NK-92 (cell line): ENCODE measurements around the gene MAST4.

Source experiments
- DNase-seq: peaks from one replicate; lab custom pipeline; 2025; ENCODE audit not compliant: unreplicated experiment; lab: John Stamatoyannopoulos, UW

The MAST4 gene

DNA sequence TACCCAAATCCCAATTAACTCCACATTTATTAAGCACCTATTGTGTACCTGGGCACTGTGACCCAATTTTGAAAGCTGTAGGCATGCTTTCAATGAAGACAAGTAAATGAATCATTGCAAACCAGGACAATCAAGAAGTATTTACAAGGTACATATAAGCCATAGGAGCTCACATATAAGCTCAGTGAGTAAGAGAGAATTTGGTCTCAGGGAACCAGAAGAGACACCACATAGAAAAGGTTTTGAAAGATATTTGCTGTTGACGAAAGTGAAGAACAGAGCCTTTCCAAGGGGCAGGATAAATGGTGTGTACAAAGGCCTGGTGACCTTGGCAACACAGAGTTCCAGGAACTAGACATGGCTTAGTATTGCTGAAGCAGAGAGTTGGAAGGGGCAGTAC lies 412.8 kb downstream of the MAST4 start:
- DNase-seq = no peak

DNA sequence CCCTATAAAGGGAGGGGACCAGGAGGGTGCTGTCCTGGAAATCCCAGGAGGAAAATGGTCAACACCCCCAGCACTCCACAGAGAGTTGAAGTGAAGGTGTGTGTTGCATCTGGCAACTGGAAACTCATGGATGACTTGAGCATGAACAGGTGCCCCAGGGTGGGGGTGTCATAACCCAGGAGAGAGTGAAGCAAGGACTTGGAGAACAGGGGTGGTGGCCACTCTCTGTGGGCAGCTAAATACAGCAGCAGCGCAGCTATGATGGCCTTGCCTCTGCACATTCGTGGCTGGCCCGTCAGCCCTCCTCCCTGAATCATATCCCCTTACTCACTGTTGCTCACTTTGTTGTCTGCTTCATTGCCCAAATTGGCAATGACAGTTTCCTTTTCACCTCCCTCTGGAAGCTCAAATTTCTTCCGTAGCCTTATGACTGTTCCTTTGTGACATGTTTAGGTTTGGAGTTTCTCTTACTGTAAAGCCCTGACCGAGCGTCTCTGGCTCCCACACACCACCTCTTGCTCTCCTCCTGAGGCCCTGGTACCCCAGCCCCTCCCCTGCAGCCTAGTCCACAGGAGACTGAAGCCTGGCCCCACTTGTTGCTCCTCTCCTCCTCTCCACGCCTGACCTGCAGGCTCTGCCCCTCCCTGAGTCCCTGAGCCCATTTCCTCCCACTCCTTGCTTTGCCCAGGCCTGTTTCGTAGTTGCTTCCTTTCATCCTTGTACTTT lies 414.7 kb downstream of the MAST4 start:
- DNase-seq = no peak

DNA sequence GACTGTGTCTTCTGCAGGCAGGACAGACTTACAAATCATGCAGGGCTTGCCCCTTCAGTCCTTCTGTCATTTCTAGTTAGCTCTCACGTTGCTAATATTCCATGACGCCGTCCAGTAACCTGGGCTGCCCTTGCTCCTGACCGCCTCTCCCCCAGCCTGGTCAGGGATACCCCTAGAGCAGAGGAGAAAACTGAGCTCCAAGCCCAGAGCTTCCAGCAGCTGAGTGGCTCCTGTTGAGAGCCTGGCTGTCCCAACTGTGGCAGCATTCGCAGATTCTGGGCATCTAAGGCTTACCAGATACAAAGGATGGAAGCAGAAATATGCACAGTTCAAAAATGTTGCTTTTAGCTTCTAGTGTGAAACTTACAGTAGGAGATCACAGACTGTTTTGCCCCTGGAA lies 415.2 kb downstream of the MAST4 start:
- no peak for DNase-seq

DNA sequence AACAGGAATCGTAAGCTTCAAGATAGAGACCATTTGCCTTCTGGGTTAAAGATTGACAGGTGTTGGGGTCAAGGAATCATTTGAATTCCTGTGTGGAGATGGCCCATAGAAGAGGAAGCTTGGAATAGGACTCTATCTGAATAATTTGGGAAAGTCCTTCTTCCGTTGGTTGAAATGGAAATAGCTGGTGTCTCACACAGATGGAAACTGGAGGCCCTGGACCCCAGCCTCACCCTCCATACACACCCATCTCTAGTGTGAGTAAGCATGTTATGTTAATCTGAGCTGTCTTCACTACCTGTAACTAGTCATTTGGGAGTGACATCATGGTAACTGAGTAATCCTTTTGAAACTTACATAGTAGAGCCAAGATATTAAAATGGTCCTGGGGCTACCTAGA lies 416.0 kb downstream of the MAST4 start:
- DNase-seq = no peak

DNA sequence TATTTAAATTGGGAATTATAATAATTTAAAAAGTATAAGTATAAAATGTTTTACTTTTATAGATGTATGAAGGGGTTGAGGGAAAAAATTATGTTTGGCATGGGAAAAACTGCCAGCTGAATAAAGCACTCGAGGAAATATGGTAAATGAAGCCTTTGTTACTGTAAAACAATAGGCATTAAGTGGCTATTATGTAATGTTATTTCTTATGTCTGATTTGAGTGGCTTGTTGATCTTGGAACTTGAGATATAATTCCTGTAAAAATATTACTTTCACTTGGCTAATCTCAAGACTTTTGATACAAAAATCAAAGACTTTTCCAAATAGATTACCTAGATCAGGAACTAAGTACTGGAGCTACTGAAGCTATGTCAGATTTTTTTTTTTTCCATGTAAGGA lies 417.5 kb downstream of the MAST4 start:
- no peak for DNase-seq

DNA sequence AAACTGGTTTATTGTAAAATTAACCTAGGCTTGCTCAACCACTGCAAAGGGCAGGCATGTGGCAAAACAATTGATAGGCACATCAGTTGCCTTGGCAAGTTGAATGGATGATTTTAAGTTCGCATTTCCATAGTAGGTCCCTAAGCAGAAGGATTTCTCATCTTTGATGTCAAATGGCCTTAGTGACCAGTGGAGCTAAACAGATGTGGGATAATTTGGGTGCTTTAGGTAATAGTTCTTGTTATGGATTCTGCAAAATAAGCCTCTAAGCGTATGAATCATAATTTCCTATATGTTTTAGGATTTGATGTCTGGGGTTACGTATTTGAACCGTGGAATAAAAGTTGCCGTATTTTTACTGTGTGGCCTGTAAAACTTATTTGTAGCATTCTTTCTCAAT lies 418.0 kb downstream of the MAST4 start:
- DNase-seq = no peak

DNA sequence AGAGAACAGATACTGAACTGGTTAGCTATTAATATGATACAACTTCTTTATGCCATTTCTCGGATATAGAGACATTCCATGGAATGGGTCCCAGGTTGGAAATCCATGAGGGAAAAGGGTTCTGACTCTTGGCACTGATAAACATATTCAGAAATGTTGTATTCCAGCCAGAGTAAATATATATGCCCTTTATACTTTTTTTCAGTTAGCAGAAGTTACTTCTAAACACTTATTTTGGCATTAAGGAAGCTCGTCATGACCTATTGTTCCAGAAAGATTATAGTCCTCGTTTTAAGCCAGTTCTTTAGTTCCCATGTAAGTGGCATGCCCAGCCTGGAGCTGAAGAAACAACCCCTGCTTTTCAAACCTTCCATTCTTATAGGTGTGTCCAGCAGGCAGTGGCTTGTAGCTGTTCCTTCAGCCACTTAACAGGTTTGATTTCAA lies 418.8 kb downstream of the MAST4 start:
- DNase-seq = no peak

DNA sequence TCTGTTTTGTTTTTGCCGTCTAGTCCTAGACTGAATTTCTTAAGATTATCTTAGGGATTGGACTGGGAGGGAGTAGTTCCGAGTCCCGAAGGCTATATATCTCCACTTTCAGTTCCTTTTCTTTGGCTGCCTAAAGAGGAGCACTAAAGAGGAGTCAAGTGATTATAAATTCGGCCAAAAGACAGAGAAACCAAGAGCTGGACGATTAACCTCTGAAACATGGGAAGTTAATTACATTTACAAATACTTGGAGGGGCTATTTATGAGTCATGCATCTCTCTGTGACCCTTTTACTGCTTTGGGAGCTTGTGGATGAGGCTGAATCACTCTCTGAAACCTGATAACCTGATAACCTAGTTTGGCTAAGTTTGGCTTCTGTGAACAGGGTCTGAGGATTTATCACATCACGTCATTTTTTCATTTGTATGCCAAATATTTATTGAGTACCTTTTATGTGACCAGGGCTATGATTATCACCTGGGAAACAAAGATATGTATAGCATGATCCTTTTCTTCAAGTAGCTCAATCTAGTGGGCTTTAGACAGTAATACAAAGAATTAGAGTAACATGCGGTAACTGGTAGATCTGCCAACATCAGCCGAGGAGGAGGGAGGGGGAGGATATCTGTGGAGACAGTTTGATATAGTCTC lies 419.5 kb downstream of the MAST4 start:
- no peak for DNase-seq

DNA sequence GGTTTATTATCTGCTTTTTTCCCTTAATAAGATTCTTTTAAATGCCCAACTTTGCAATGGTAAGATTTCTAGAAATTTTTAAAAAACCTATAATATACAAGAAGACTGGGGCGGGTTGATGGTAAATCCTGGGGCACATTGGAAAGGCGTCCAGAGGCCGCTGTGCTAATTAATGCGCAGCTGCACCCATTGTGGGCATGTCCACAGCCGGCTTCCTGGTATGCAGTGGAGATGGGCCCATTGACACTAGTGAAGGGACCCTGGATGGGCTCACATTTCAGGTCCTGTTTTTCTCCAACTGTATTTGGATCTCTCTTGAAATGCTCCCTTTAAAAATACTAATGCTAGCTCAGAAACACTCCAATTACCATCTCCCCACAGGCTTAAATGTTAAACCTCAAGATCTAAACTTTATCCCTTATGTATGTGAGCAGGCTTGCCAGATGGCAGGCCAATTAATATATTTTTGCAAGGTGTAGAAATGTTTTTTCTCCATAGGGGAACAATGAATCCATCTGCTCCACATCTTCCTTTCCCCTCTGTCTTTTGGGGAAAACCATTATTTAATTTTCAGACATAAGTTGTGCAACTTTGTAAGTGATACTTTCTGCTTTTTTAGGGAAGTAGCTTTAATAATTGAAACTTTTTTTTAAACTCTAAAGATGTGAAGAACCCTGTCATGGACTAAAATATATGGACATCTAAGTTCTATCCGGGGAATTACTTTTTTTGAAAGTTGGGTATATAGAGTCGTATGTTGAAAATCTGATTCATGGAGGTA lies 423.1 kb downstream of the MAST4 start:
- no peak for DNase-seq

DNA sequence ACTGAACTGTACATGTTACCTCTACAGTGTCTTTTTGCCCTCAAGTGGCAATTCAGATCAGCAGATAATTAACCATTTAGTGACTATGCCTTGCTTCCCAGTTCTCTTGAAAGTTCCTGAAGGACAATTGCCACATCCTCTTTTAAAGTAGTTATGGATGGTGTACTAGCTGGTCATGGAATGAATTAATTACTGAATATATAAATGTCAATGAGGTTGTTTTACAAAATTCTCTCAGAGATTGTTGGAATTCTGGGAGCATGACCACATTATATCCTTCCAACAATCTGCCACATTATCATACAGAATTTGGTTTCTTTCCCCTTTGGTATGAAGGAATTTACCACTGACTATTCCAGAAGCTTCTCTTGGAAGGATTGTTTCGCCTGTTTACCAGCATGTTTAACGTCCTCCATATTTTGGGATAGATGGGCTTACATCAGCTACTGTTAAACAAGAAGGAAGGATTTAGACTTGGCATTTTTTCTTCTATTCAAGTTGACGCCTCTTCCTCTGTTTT lies 424.0 kb downstream of the MAST4 start:
- DNase-seq = no peak

DNA sequence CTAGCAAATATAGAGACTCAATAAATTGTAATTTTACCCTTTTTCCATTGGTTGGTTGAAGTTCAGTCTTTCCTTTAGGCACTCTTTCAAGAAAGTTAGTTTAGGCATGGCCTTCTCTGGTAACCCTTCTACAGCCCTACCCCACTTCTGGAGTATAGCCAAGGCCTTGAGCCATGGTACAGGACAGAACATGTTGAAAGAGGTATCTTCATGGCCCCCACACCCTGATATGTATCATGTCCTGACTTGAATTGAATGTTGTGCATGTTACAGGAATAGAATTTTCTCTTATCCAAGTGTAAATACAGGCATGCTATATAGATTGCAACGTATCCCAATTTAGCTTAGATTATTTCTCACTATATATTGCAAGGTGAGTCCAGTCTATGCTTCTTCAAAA lies 424.8 kb downstream of the MAST4 start:
- DNase-seq = no peak

DNA sequence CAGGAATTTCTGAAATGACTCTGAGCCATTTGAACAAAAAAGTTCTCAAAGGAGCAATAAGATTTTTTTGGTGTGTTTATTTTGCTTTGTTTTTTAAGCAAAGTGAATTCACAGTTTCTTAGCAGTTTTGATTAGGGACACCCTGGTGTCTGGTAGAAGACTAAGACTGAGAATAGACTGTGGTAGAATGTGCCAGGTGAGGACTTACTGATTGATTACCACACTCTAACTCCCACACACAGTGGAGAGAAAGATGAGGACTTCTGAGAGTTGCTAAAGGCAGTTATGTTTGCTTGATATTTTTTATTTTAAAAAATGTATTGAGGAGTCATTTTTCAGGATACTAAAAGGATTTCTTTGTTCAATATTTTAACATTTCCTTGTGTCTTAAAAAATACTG lies 425.3 kb downstream of the MAST4 start:
- no peak for DNase-seq

DNA sequence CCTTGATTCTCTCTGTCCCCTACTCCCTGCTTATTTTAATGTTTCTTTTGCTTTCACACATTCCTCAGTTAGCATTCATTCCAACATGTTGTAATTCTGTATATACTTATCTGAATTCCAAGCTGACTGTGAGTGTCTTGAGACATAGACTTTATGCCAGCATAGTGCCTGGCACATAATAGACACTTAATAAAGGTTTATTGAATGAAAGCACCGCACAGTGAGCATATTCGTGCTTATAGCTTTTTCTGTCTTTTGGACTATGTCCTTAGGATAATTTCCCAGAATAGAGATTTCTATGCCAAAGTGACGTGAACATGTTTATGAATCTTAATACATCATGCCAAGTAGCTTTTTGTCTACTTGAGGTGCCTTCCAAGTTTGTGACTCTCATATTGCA lies 425.8 kb downstream of the MAST4 start:
- DNase-seq = no peak

DNA sequence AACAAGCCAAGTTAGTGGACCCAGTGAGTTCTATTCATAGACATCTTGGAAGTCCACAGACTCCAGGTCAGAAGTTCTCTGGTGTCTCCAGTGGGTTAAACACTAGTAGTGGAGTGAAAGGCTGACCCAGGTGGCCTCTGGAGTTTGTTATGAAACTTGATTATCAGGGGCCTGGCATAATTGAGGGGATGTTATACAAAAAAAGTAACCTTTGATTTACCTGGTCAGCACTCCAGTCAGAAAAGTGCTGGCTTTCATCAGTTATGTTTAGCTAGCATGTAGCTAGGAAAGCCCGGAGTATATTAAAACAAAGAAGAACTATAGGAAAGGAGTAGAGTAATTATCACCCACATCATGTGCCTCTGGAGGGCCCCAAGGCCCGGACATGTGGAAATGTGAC lies 429.3 kb downstream of the MAST4 start:
- DNase-seq = no peak

DNA sequence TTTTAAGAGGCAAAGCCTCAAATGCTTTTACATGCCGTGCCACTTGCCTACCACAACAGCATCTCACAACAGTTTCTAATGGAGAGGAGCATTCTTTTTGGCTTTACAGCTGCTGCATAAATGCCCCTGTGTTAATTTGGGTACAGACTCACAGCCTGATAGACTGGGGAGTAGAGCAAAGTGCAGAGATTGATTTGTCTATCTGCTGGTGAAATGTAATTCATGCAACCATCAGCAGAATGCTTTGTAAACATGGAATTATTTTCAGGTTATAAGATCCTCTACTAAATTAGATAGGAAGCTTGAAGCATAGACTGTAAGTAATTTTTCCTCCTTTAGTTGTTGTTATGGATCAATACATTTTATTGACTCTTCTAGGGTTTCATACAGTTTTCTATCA lies 430.1 kb downstream of the MAST4 start:
- no peak for DNase-seq

DNA sequence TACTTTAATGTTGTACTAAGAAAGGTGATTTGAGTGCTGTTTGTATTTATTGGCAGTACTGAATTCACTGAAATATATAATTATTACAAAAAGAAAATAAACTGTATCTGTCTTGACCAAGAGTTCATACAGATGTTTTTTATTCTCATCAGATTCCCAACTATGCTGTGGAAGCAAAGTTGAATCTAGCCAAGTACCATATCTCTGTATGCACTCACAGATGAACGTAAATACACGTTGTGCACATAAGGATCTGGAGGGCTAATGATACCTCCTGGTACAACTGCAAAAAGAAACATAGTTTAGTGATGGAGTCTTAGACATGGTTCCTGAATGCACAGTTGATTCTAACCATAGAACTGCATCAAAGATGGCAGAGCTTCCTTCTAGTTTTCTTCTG lies 431.0 kb downstream of the MAST4 start:
- DNase-seq = no peak

DNA sequence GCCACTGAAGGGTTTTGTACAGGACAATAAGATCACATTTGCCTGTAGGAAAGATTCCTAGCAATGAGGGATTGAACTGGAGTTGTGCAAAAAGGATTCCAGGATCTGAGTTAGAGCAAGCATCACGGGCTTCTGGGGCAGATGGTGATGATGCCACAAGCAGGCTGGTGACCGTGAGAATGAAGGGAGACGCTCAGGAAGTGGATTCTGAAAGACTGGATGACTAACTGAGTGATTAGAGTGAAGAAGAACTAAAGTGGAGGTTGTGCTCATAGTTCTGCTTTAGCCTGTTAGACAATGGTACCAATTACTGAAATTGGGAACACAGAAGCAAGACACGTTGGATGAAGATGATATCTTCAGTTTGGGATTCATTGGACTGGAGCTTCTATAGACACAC lies 432.2 kb downstream of the MAST4 start:
- no peak for DNase-seq

DNA sequence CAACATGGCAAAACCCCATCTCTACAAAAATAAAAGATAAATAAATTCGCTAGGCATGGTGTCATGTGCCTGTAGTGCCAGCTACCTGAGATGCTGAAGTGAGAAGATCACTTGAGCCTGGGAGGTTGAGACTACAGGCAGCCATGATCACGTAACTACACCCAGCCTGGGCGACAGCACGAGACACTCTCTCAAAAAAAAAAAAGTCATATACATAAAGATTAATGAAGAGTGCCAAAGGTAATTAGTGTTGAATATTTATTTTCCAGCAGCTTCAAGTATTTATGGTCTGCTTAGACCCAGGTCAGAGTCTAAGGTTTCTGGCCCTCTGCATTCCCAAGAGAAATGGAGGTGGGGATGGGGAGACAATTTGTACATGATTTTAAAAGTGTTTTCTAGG lies 432.7 kb downstream of the MAST4 start:
- DNase-seq = no peak

DNA sequence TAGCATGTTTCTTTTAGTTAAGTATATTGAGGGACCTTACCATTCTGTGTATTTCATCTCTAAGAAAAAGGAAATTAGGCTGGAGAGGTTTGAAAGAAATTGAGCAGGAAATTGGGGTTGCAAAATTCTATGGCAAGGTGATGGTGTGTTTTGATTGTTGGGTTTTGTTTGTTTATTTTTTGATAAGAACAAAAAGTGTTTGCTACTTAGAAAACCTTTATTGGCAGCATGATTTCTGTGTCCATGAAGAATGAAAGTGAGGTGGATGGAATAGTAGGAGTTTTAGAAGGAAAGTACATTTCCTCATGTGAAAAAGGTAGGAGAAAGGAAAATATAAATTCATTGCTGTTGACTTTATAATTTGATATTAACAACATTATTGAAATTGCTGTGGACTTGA lies 433.3 kb downstream of the MAST4 start:
- DNase-seq = no peak

DNA sequence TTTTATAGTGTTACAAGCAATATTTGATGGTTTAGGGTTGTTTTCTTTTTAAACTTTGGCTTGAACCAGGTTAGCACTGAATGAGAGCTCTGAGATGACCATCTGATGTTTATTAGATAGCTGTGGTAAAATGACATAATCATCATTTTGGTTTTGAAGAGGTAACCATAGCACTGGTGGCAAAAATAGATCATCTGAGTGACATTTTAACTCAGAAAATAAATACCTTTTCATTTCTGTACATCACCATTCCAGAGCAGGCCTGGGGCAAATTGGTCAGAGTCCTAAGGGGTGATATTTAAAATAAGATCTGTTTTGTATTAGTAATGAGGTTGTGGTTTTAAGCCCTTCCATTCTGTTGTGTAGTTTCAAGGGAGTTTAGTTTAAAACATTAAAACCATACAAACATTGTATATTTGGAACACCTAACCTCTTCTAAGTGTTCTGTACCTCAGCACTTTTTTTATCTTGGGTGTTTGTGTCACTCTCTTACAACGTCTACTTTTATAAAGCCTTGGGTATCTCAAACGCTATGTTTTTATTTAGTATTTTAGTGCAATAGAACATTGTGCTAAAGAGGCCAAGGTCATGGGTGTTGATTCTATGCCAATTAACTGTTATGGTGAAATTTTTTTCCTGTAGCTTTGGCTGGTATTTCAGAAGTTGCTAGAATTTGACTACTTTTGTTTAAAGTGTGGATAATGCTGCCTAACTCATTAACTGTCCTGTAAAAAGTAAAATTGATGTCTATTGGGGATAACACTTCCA lies 434.3 kb downstream of the MAST4 start:
- no peak for DNase-seq

DNA sequence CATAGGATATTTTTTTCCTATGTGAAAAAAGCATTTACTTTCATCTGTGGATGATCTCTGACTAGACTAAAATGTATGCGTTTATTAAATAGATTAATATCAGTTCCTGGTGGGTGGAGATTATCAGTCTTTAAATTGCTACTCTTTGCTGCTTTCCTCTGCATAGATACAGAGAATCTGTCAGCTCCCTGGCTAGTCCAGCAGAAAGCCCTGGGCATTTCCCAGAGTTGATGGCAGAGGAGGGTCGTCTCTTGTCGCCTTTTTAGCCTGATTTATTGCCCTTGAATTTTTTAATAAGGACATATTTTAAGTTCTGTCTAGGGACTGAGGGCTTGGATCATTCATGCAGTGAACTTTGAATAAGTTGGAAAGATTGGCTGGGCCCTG lies 434.9 kb downstream of the MAST4 start:
- DNase-seq = no peak
